Astrocyte (in vitro differentiated cells and primary cell): ENCODE data around the gene GPR162.

ENCODE experiments used
- EZH2 ChIP-seq: IDR thresholded peaks from 2 replicates; pipeline ENCODE4 v1.6.1; 2012; ENCODE audit warnings: mild to moderate bottlenecking, low read length, inconsistent platforms; ENCODE audit not compliant: insufficient read depth
- TF ChIP-seq, protein P1 (sequence below): IDR thresholded peaks from 2 replicates; pipeline ENCODE4 v1.5.1; 2011; ENCODE audit warnings: low read depth, mild to moderate bottlenecking, inconsistent platforms, low read length, moderate library complexity; ENCODE audit not compliant: insufficient read depth

DNA sequence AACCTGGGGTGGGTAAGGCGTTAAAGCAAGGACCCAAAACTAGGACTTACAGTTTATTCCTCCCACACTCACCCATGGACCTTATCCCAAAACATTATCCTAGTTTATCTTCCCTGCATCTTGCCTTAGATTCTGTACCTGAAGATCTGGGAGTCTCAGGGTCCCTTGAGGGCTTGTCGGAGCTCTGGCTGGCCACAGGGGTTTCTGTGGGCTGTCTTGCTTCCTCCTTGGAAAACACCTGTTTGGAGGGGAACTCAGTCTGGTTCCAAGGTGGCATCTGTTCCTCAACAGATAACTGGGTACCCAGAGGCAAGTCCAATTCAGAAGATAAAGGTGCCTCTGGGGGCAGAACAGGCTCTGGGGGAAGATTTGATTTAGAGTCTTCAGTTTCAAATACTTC lies 27.8 kb downstream of the GPR162 start:
- TF ChIP-seq, protein P1, sequence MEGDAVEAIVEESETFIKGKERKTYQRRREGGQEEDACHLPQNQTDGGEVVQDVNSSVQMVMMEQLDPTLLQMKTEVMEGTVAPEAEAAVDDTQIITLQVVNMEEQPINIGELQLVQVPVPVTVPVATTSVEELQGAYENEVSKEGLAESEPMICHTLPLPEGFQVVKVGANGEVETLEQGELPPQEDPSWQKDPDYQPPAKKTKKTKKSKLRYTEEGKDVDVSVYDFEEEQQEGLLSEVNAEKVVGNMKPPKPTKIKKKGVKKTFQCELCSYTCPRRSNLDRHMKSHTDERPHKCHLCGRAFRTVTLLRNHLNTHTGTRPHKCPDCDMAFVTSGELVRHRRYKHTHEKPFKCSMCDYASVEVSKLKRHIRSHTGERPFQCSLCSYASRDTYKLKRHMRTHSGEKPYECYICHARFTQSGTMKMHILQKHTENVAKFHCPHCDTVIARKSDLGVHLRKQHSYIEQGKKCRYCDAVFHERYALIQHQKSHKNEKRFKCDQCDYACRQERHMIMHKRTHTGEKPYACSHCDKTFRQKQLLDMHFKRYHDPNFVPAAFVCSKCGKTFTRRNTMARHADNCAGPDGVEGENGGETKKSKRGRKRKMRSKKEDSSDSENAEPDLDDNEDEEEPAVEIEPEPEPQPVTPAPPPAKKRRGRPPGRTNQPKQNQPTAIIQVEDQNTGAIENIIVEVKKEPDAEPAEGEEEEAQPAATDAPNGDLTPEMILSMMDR: no peak
- TF ChIP-seq EZH2: no peak
